ENCODE measurements around the gene BEX3.

The BEX3 gene

GRCh38 chrX:103415528-103415927, 39.2 kb downstream of the BEX3 start:
- no peak overlapping the region for H3K4me3 ChIP-seq (ENCODE audit: low read depth, low read length)
- no peak for DNase-seq (ENCODE audit: low read depth)

GRCh38 chrX:103417370-103417769, 41.0 kb downstream of the BEX3 start:
- H3K4me3 ChIP-seq (ENCODE audit: low read depth, low read length) = no peak overlapping the region
- DNase-seq (ENCODE audit: low read depth) = no peak

GRCh38 chrX:103417933-103418332, 41.6 kb downstream of the BEX3 start:
- DNase-seq (ENCODE audit: low read depth) = no peak

GRCh38 chrX:103418811-103419340, 42.5 kb downstream of the BEX3 start:
- H3K4me3 ChIP-seq (ENCODE audit: low read depth, low read length) = no peak overlapping the region
- no peak for DNase-seq (ENCODE audit: low read depth)

More at GRCh38 chrX:103417933-103418332, 41.6 kb downstream of the BEX3 start:
- H3K4me3 ChIP-seq (ENCODE audit: low read depth, low read length) = no peak overlapping the region

- no peak for DNase-seq (ENCODE audit: low read depth)
- H3K4me3 ChIP-seq (ENCODE audit: low read depth, low read length) = no peak overlapping the region
Measured at GRCh38 chrX:103423955-103424638, 47.8 kb downstream of the BEX3 start.
